HG02588 (cell line): ENCODE measurements around the gene ZNF697.
A peak's percentile ranks its signal among the peaks of the same experiment; 100 is the strongest.
"Not testable (repeated sequence)": the region's sequence is repeated elsewhere in the genome, so short reads cannot be mapped to it uniquely, and the experiment has no call there.

Experiments used
- ATAC-seq: cut with Tn5 transposase; IDR thresholded peaks from one replicate; pipeline ENCODE4 v1.9.1; 2021; ENCODE audit warnings: mild to moderate bottlenecking, moderate library complexity; ENCODE audit not compliant: unreplicated experiment

Gene ZNF697

GRCh38 chr1:119647734-119648619 lies at the start of gene ZNF697:
TSS of gene ZNF697 (minus strand) at chr1:119648266. CDS start at chr1:119626100, 22,166 bp downstream.
- ATAC-seq: peak; percentile 72

GRCh38 chr1:119697598-119697997 lies 49.5 kb upstream of the ZNF697 start:
- no peak for ATAC-seq

GRCh38 chr1:119696863-119697262 lies 48.8 kb upstream of the ZNF697 start:
- not testable (repeated sequence) for ATAC-seq

- ATAC-seq: no peak
These were observed 41.4 kb upstream of the ZNF697 start for GRCh38 chr1:119689511-119689910.

- ATAC-seq: no peak
These were observed 40.7 kb upstream of the ZNF697 start for GRCh38 chr1:119688810-119689209.

GRCh38 chr1:119687434-119688079 lies 39.5 kb upstream of the ZNF697 start:
- ATAC-seq: no peak

GRCh38 chr1:119686661-119687060 lies 38.6 kb upstream of the ZNF697 start:
- ATAC-seq: no peak

GRCh38 chr1:119683893-119684292 lies 35.8 kb upstream of the ZNF697 start:
- ATAC-seq: no peak

GRCh38 chr1:119682141-119682540 lies 34.1 kb upstream of the ZNF697 start:
- ATAC-seq: no peak

GRCh38 chr1:119681560-119681959 lies 33.5 kb upstream of the ZNF697 start:
- no peak for ATAC-seq

GRCh38 chr1:119680723-119681122 lies 32.7 kb upstream of the ZNF697 start:
- ATAC-seq: no peak

GRCh38 chr1:119680193-119680592 lies 32.1 kb upstream of the ZNF697 start:
- ATAC-seq: no peak

GRCh38 chr1:119679223-119679622 lies 31.2 kb upstream of the ZNF697 start:
- ATAC-seq: no peak

GRCh38 chr1:119676571-119677206 lies 28.6 kb upstream of the ZNF697 start:
- no peak for ATAC-seq

GRCh38 chr1:119675349-119676345 lies 27.6 kb upstream of the ZNF697 start:
- ATAC-seq: no peak

- ATAC-seq: no peak
These were observed 26.8 kb upstream of the ZNF697 start for GRCh38 chr1:119674835-119675289.

GRCh38 chr1:119674111-119674526 lies 26.1 kb upstream of the ZNF697 start:
- no peak for ATAC-seq

- no peak for ATAC-seq
These were observed 25.3 kb upstream of the ZNF697 start for GRCh38 chr1:119673171-119673940.

GRCh38 chr1:119670898-119671297 lies 22.8 kb upstream of the ZNF697 start:
- ATAC-seq: no peak

- ATAC-seq: no peak
These were observed 19.1 kb upstream of the ZNF697 start for GRCh38 chr1:119667173-119667572.
